Caco-2 (cell line): Measurements from ENCODE around the gene IMMT. TPM values are rescaled to one million over a fixed set of nuclear protein-coding genes. Genes with fewer than 3 reads are reported as not detected.

ENCODE experiments used
- BruUV-seq: library from RNA; stranded (reverse); fragments of 400-500 nt; replicated peaks from 2 replicates; lab custom pipeline; 2021; lab: Mats Ljungman, UMichigan
- CTCF ChIA-PET: fragments of 300-600 bp; sonication (Branson Sonifier 250); formaldehyde crosslinking; loops from one replicate; lab custom pipeline; 2022; ENCODE audit warnings: antibody characterized with exemption; lab: Charles Lee
- POLR2A ChIA-PET: fragments of 300-600 bp; sonication (Branson Sonifier 250); formaldehyde crosslinking; loops from one replicate; lab custom pipeline; 2022; ENCODE audit warnings: antibody characterized with exemption; lab: Charles Lee
- DNase-seq, 2 experiments: peaks; one replicate each; pipeline versions ENCODE4 v3.0.0 to v3.0.0-alpha.2; 2020 to 2022
- H3K27me3 ChIP-seq: replicated peaks from 2 replicates; pipeline ENCODE4 v1.6.0; 2011; ENCODE audit warnings: low read length; ENCODE audit not compliant: control insufficient read depth, insufficient read depth
- H3K36me3 ChIP-seq: 2 replicates; pipeline ENCODE4 v1.5.1; 2011; ENCODE audit warnings: low read length; ENCODE audit not compliant: control insufficient read depth, insufficient read depth
- H3K4me1 ChIP-seq: fragments of 250-450 bp; sonication (Bioruptor Pico); 2 replicates; pipeline ENCODE4 v1.5.1; 2020; ENCODE audit warnings: mild to moderate bottlenecking
- H3K4me3 ChIP-seq: 2 replicates; pipeline ENCODE4 v1.5.1; 2011; ENCODE audit warnings: low read depth, mild to moderate bottlenecking, control low read depth, low read length
- H3K9me3 ChIP-seq: fragments of 250-450 bp; sonication (Bioruptor Pico); 2 replicates; pipeline ENCODE4 v1.5.1; 2020; ENCODE audit warnings: mild to moderate bottlenecking, moderate library complexity
- H3K27ac Mint-ChIP-seq: one replicate; pipeline ENCODE4 v1.8.0; 2022; ENCODE audit warnings: mixed read lengths; ENCODE audit not compliant: unreplicated experiment
- H3K27me3 Mint-ChIP-seq: one replicate; pipeline ENCODE4 v1.8.0; 2022; ENCODE audit warnings: mixed read lengths; ENCODE audit not compliant: insufficient read depth, unreplicated experiment
- H3K36me3 Mint-ChIP-seq: one replicate; pipeline ENCODE4 v1.8.0; 2022; ENCODE audit warnings: mild to moderate bottlenecking, mixed read lengths; ENCODE audit not compliant: insufficient read depth, unreplicated experiment
- H3K4me1 Mint-ChIP-seq: one replicate; pipeline ENCODE4 v1.8.0; 2022; ENCODE audit warnings: low read depth, mixed read lengths; ENCODE audit not compliant: unreplicated experiment
- H3K4me3 Mint-ChIP-seq: one replicate; pipeline ENCODE4 v1.8.0; 2022; ENCODE audit warnings: mild to moderate bottlenecking, moderate library complexity, mixed read lengths; ENCODE audit not compliant: unreplicated experiment
- H3K9me3 Mint-ChIP-seq: one replicate; pipeline ENCODE4 v1.8.0; 2022; ENCODE audit warnings: mixed read lengths; ENCODE audit not compliant: unreplicated experiment
- CTCF ChIP-seq, 2 experiments: fragments of 200-600 bp in 1 of 2; IDR thresholded peaks; 1 replicate in 1 of 2; 2 replicates in 1 of 2; pipeline versions ENCODE4 v1.5.1 to v1.8.0; 2011 to 2022; ENCODE audit warnings: antibody characterized with exemption in 1 of 2, control low read depth in 1 of 2, inconsistent platforms in 1 of 2, low read depth in 1 of 2, low read length in 1 of 2, mild to moderate bottlenecking in 1 of 2, moderate library complexity in 1 of 2; ENCODE audit not compliant: insufficient read depth in 1 of 2, severe bottlenecking in 1 of 2, unreplicated experiment in 1 of 2
- intact Hi-C: fragments of 100-400 bp; cut with micrococcal nuclease; formaldehyde crosslinking; loops from one replicate; pipeline ENCODE4 v1.10.0; 2022; ENCODE audit not compliant: unreplicated experiment
- total RNA-seq: library from RNA; stranded (reverse); gene quantifications from 2 replicates; pipeline ENCODE4 v1.2.3, GENCODE V29; 2022

Gene IMMT
- total RNA-seq, 1 experiment from 2014 or later = 129 TPM

- Histone ChIP-seq H3K36me3 (no peaks in the 10 kb centered on the region), H3K9me3 (no peaks in the 10 kb centered on the region), H3K4me1 (no peaks in the 10 kb centered on the region), H3K27me3 (no peaks in the 10 kb centered on the region), H3K4me3 (no peak overlapping the region)
- CTCF ChIA-PET = no interaction called here
- no peak for TF ChIP-seq CTCF (IDR thresholded peaks at IDR 0.05; ENCODE audit: insufficient read depth in 1 of 2, low read depth in 1 of 2, low read length in 1 of 2, severe bottlenecking in 1 of 2, unreplicated experiment in 1 of 2)
- no TSS peak for BruUV-seq
- POLR2A ChIA-PET = no interaction called here
- Mint-ChIP-seq H3K4me1 (peaks cover 6% of the 10 kb centered on the region), H3K27ac (peak overlapping the region; percentile 1), H3K27me3 (no peaks in the 10 kb centered on the region), H3K9me3 (no peaks in the 10 kb centered on the region), H3K4me3 (no peak overlapping the region), H3K36me3 (no peaks in the 10 kb centered on the region)
- no peak for DNase-seq
- intact Hi-C loops = loop anchor here (1.0 kb wide), 1 partner anchor 9 kb away; no protein-coding TSS in a partner anchor
Measured at GRCh38 chr2:86233436-86233835, 38.2 kb upstream of the IMMT start.

- H3K27me3 Mint-ChIP-seq = no peaks in the 10 kb centered on the region
- intact Hi-C loops = loop anchor here (1.0 kb wide), 1 partner anchor 9 kb away; no protein-coding TSS in a partner anchor
- no peaks in the 10 kb centered on the region for H3K36me3 Mint-ChIP-seq
- no peak overlapping the region for H3K27ac Mint-ChIP-seq
- H3K9me3 Mint-ChIP-seq = no peaks in the 10 kb centered on the region
- Histone ChIP-seq H3K36me3 (no peaks in the 10 kb centered on the region), H3K9me3 (no peaks in the 10 kb centered on the region), H3K27me3 (no peaks in the 10 kb centered on the region), H3K4me3 (no peak overlapping the region), H3K4me1 (no peaks in the 10 kb centered on the region)
- ChIA-PET CTCF (interaction anchor here (0.5 kb wide), 1 partner anchor 404 kb away, joined by 3 read pairs; no protein-coding TSS in a partner anchor), POLR2A (no interaction called here)
- no peak overlapping the region for H3K4me3 Mint-ChIP-seq
- H3K4me1 Mint-ChIP-seq = peaks cover 6% of the 10 kb centered on the region
- TF ChIP-seq CTCF (IDR thresholded peaks at IDR 0.05; ENCODE audit: insufficient read depth in 1 of 2, low read depth in 1 of 2, low read length in 1 of 2, severe bottlenecking in 1 of 2, unreplicated experiment in 1 of 2) = no peak
- BruUV-seq = no TSS peak
- no peak for DNase-seq
Measured at GRCh38 chr2:86232910-86233309, 37.6 kb upstream of the IMMT start.

- H3K4me3 ChIP-seq = no peak overlapping the region
- Mint-ChIP-seq H3K27ac (no peak overlapping the region), H3K4me1 (peaks cover 6% of the 10 kb centered on the region), H3K9me3 (no peaks in the 10 kb centered on the region), H3K27me3 (no peaks in the 10 kb centered on the region), H3K4me3 (no peak overlapping the region), H3K36me3 (no peaks in the 10 kb centered on the region)
- intact Hi-C loops = no loop called here
- no peak for TF ChIP-seq CTCF (IDR thresholded peaks at IDR 0.05; ENCODE audit: insufficient read depth in 1 of 2, low read depth in 1 of 2, low read length in 1 of 2, severe bottlenecking in 1 of 2, unreplicated experiment in 1 of 2)
- H3K36me3 ChIP-seq = no peaks in the 10 kb centered on the region; the same call in 1 of the 2 replicates
- no TSS peak for BruUV-seq
- H3K9me3 ChIP-seq = no peaks in the 10 kb centered on the region
- no peak for DNase-seq
- H3K4me1 ChIP-seq = no peaks in the 10 kb centered on the region
- CTCF ChIA-PET = interaction anchor here (0.5 kb wide), 1 partner anchor 405 kb away, joined by 3 read pairs; no protein-coding TSS in a partner anchor
- POLR2A ChIA-PET = no interaction called here
- no peaks in the 10 kb centered on the region for H3K27me3 ChIP-seq
Measured at GRCh38 chr2:86232373-86232784, 37.1 kb upstream of the IMMT start.
